Measurements from ENCODE around the gene INTS6.

GRCh38 chr13:51467730-51468129 lies 14.9 kb upstream of the INTS6 start:
- TF ChIP-seq ISL1 (CRISPR knock-in tag; IDR thresholded peaks at IDR 0.05), result no peak
- no peak for TF ChIP-seq ESRRG (CRISPR knock-in tag; IDR thresholded peaks at IDR 0.05)
- no peak for TF ChIP-seq POU6F1 (CRISPR knock-in tag; IDR thresholded peaks at IDR 0.05; ENCODE audit: borderline replicate concordance, low read depth)
- no peak for TF ChIP-seq TCF4 (CRISPR knock-in tag; IDR thresholded peaks at IDR 0.05; ENCODE audit: borderline replicate concordance)
- no peak for TF ChIP-seq BACH2 (CRISPR knock-in tag; IDR thresholded peaks at IDR 0.05; ENCODE audit: borderline replicate concordance)
